ENCODE results near the gene NDUFB7.

DNA sequence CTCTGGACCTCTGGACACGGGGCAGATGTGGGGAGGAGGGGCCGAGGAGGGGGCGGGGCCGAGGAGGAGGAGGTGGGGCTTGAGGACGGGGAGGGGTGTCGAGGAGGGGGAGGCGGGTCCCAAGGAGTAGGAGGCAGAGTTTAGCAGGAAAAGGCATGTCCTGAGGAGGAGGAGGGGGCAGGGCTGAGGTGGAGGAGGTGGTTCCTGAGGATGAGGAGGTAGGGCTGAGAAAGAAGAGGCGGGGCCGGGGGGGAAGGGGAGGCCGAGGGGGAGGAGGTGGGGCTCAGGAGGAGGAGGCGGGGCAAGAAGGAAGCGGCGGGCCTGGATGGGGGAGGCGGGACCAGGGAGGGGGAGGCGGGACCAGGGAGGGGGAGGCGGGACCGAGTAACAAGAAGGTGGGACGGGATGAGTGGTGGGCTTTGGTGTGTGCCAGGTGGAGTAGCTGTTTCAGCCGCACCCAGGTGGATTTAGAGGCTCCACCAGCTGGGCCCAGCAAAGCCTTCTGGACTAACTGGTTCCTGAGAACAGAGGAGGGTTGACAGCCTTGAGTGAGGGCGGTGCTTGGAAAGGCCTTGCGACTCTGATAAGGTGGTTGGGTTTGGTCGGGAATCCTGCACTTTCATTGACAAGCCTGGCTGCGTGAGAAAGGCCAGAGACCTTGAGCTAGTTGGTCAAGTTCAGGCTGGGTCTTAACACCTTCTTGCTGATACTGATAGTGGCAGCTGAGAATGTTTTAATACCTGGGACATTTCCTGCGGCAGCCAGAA lies 34.8 kb downstream of the NDUFB7 start:
- TF ChIP-seq EZH2 (IDR thresholded peaks at IDR 0.05; ENCODE audit: low read length) = no peak
- TF ChIP-seq, protein P1, sequence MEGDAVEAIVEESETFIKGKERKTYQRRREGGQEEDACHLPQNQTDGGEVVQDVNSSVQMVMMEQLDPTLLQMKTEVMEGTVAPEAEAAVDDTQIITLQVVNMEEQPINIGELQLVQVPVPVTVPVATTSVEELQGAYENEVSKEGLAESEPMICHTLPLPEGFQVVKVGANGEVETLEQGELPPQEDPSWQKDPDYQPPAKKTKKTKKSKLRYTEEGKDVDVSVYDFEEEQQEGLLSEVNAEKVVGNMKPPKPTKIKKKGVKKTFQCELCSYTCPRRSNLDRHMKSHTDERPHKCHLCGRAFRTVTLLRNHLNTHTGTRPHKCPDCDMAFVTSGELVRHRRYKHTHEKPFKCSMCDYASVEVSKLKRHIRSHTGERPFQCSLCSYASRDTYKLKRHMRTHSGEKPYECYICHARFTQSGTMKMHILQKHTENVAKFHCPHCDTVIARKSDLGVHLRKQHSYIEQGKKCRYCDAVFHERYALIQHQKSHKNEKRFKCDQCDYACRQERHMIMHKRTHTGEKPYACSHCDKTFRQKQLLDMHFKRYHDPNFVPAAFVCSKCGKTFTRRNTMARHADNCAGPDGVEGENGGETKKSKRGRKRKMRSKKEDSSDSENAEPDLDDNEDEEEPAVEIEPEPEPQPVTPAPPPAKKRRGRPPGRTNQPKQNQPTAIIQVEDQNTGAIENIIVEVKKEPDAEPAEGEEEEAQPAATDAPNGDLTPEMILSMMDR (optimal IDR thresholded peaks at IDR 0.05 in 1 of 3, IDR thresholded peaks at IDR 0.05 in 1 of 3, conservative IDR thresholded peaks at IDR 0.05 in 1 of 3; ENCODE audit: extremely low read depth in 1 of 3, insufficient read depth in 2 of 3, low read length in 3 of 3) = no peak

All from keratinocyte (primary cell).